Thymus (tissue), 11 donors: ENCODE data around the gene PODXL2. TPM values are rescaled to one million over a fixed set of nuclear protein-coding genes. Genes with fewer than 3 reads are reported as not detected.
"Not testable (repeated sequence)": the region's sequence is repeated elsewhere in the genome, so short reads cannot be mapped to it uniquely, and the experiment has no call there.

Experiments used
- DNase-seq, 9 donors: peaks; one replicate each; pipeline ENCODE4 v3.0.0-alpha.2; 2013; ENCODE audit warnings: low spot score in 9 of 9, low read depth in 6 of 9, missing footprints in 1 of 9
- H3K27ac ChIP-seq, 2 donors: one replicate each; pipeline ENCODE4 v1.5.1; 2013; ENCODE audit warnings: control low read depth in 1 of 2, low read depth in 1 of 2, low read length in 1 of 2, mild to moderate bottlenecking in 1 of 2, moderate library complexity in 1 of 2
- H3K27me3 ChIP-seq, 2 donors: one replicate each; pipeline ENCODE4 v1.5.1; 2013; ENCODE audit warnings: low read length in 1 of 2; ENCODE audit not compliant: control insufficient read depth in 2 of 2, insufficient read depth in 1 of 2
- H3K36me3 ChIP-seq, 2 donors: one replicate each; pipeline ENCODE4 v1.5.1; 2013; ENCODE audit warnings: low read length in 1 of 2, mild to moderate bottlenecking in 1 of 2, moderate library complexity in 1 of 2; ENCODE audit not compliant: control insufficient read depth in 2 of 2, insufficient read depth in 2 of 2
- H3K4me1 ChIP-seq, 2 donors: one replicate each; pipeline ENCODE4 v1.5.1; 2013; ENCODE audit warnings: low read length in 2 of 2; ENCODE audit not compliant: control insufficient read depth in 2 of 2, insufficient read depth in 2 of 2
- H3K4me3 ChIP-seq, 2 donors: one replicate each; pipeline ENCODE4 v1.5.1; 2013; ENCODE audit warnings: low read length in 2 of 2, control low read depth in 1 of 2, mild to moderate bottlenecking in 1 of 2
- H3K9me3 ChIP-seq, 2 donors: one replicate each; pipeline ENCODE4 v1.5.1; 2013; ENCODE audit warnings: low read length in 1 of 2, mild to moderate bottlenecking in 1 of 2; ENCODE audit not compliant: control insufficient read depth in 2 of 2, insufficient read depth in 1 of 2
- WGBS: extraction: QIAGEN DNeasy Blood & Tissue Kit; methylation state at CpG from one replicate; pipeline ENCODE4 v1.1.7; 2013; 5-methylcytosine and 5-hydroxymethylcytosine counted together
- polyA plus RNA-seq: library from polyadenylated mRNA; stranded (reverse); fragments of 200-250 nt; gene quantifications from one replicate; pipeline ENCODE4 v1.2.3, GENCODE V29; 2013
- total RNA-seq: library from RNA; stranded (reverse); fragments of 120-200 nt; gene quantifications from one replicate; pipeline ENCODE4 v1.2.4, GENCODE V29; 2013
- donor health status: healthy.

PODXL2 gene
- total and polyA plus RNA-seq, 2 donors = 2.2 to 4.3 TPM

- Histone ChIP-seq H3K4me1 (peaks cover 0 to 4% of the 10 kb centered on the region in 2 donors), H3K9me3 (no peaks in the 10 kb centered on the region), H3K36me3 (no peaks in the 10 kb centered on the region), H3K27me3 (no peaks in the 10 kb centered on the region), H3K27ac (no peak overlapping the region), H3K4me3 (no peak overlapping the region)
- DNase-seq = no peak
Observed at GRCh38 chr3:127647845-127648204, 18.8 kb downstream of the PODXL2 start.

GRCh38 chr3:127650236-127650635, 21.3 kb downstream of the PODXL2 start:
- H3K27ac ChIP-seq = no peak overlapping the region
- no peaks in the 10 kb centered on the region for H3K36me3 ChIP-seq
- DNase-seq = no peak
- no peak overlapping the region for H3K4me3 ChIP-seq
- H3K27me3 ChIP-seq = no peaks in the 10 kb centered on the region
- 97% methylated on average over 4 of the region's 4 CpGs for WGBS
- H3K4me1 ChIP-seq = peaks cover 0 to 4% of the 10 kb centered on the region in 2 donors
- H3K9me3 ChIP-seq = no peaks in the 10 kb centered on the region

GRCh38 chr3:127651516-127652172, 22.7 kb downstream of the PODXL2 start:
- H3K9me3 ChIP-seq = no peaks in the 10 kb centered on the region
- no peaks in the 10 kb centered on the region for H3K36me3 ChIP-seq
- 96% methylated on average over 8 of the region's 8 CpGs for WGBS

GRCh38 chr3:127652246-127652995, 23.4 kb downstream of the PODXL2 start:
- H3K27me3 ChIP-seq = no peaks in the 10 kb centered on the region
- no peaks in the 10 kb centered on the region for H3K36me3 ChIP-seq
- peak in 2 of 9 donors; percentile 54 for DNase-seq

More at GRCh38 chr3:127651516-127652172, 22.7 kb downstream of the PODXL2 start:
- Histone ChIP-seq H3K4me3 (no peak overlapping the region), H3K27me3 (no peaks in the 10 kb centered on the region), H3K4me1 (peaks cover 0 to 3% of the 10 kb centered on the region in 2 donors), H3K27ac (no peak overlapping the region)
- no peak for DNase-seq

GRCh38 chr3:127654374-127654773, 25.4 kb downstream of the PODXL2 start:
- Histone ChIP-seq H3K4me1 (no peaks in the 10 kb centered on the region), H3K27me3 (no peaks in the 10 kb centered on the region), H3K9me3 (no peaks in the 10 kb centered on the region), H3K4me3 (no peak overlapping the region), H3K36me3 (no peaks in the 10 kb centered on the region), H3K27ac (no peak overlapping the region)
- DNase-seq = no peak
- 99% methylated on average over 4 of the region's 4 CpGs for WGBS

More at GRCh38 chr3:127652246-127652995, 23.4 kb downstream of the PODXL2 start:
- Histone ChIP-seq H3K4me1 (no peaks in the 10 kb centered on the region), H3K9me3 (no peaks in the 10 kb centered on the region), H3K27ac (no peak overlapping the region), H3K4me3 (no peak overlapping the region)
- WGBS = 83% methylated on average over 13 of the region's 13 CpGs

GRCh38 chr3:127654993-127655392, 26.0 kb downstream of the PODXL2 start:
- H3K27me3 ChIP-seq, H3K4me1 ChIP-seq, DNase-seq, H3K27ac ChIP-seq, H3K4me3 ChIP-seq, H3K9me3 ChIP-seq, H3K36me3 ChIP-seq: not testable (repeated sequence)
- WGBS = 95% methylated on average over 6 of the region's 6 CpGs

- WGBS = 93% methylated on average over 3 of the region's 3 CpGs
- H3K9me3 ChIP-seq = no peaks in the 10 kb centered on the region
- no peaks in the 10 kb centered on the region for H3K4me1 ChIP-seq
- H3K36me3 ChIP-seq = no peaks in the 10 kb centered on the region
- H3K27me3 ChIP-seq = no peaks in the 10 kb centered on the region
- H3K4me3 ChIP-seq = no peak overlapping the region
- H3K27ac ChIP-seq = no peak overlapping the region
- no peak for DNase-seq
Observed at GRCh38 chr3:127655641-127656040, 26.7 kb downstream of the PODXL2 start.

GRCh38 chr3:127656906-127657305, 27.9 kb downstream of the PODXL2 start:
- H3K27me3 ChIP-seq = no peaks in the 10 kb centered on the region
- H3K4me1 ChIP-seq = no peaks in the 10 kb centered on the region
- no peak overlapping the region for H3K27ac ChIP-seq
- no peak overlapping the region for H3K4me3 ChIP-seq
- H3K9me3 ChIP-seq = no peaks in the 10 kb centered on the region
- DNase-seq = no peak
- peaks cover 0 to 3% of the 10 kb centered on the region in 2 donors for H3K36me3 ChIP-seq
- WGBS = 98% methylated on average over 8 of the region's 8 CpGs

GRCh38 chr3:127658234-127658633, 29.2 kb downstream of the PODXL2 start:
- Histone ChIP-seq H3K27ac (no peak overlapping the region), H3K4me1 (no peaks in the 10 kb centered on the region), H3K4me3 (no peak overlapping the region), H3K9me3 (no peaks in the 10 kb centered on the region), H3K36me3 (peaks cover 0 to 3% of the 10 kb centered on the region in 2 donors), H3K27me3 (no peaks in the 10 kb centered on the region)
- 95% methylated on average over 1 of the region's 1 CpG for whole genome bisulfite sequencing
- DNase-seq = no peak
